CD4-positive, CD25-positive, alpha-beta regulatory T cell (primary cell): ENCODE results near the gene MGST1. TPM values are rescaled to one million over a fixed set of nuclear protein-coding genes. Genes with fewer than 3 reads are reported as not detected.

ENCODE experiments used
- ATAC-seq, 2 donors: fragments of 150-1000 bp; cut with Tn5 transposase; one replicate each; pipeline ENCODE4 v1.10.0; 2021; ENCODE audit warnings: low read depth in 2 of 2, moderate number of reproducible peaks in 2 of 2, moderate library complexity in 1 of 2
- DNase-seq, 3 donors: peaks; one replicate each; pipeline versions ENCODE4 v3.0.0 to v3.0.0-alpha.2; 2012 to 2022; ENCODE audit warnings: mixed read lengths in 1 of 3
- H3K27ac ChIP-seq: one replicate; pipeline ENCODE4 v1.7.0; 2013; ENCODE audit warnings: mild to moderate bottlenecking, low read length; ENCODE audit not compliant: insufficient read depth, poor library complexity, severe bottlenecking
- H3K27me3 ChIP-seq: one replicate; pipeline ENCODE4 v1.7.0; 2013; ENCODE audit warnings: low read length; ENCODE audit not compliant: control insufficient read depth, insufficient read depth
- H3K36me3 ChIP-seq: one replicate; pipeline ENCODE4 v1.7.0; 2013; ENCODE audit warnings: mild to moderate bottlenecking, low read length, moderate library complexity; ENCODE audit not compliant: control insufficient read depth, insufficient read depth
- H3K4me1 ChIP-seq: 2 replicates; pipeline ENCODE4 v1.7.0; 2013; ENCODE audit warnings: mild to moderate bottlenecking, low read length; ENCODE audit not compliant: insufficient read depth, control insufficient read depth, poor library complexity, severe bottlenecking
- H3K4me3 ChIP-seq: one replicate; pipeline ENCODE4 v1.7.0; 2013; ENCODE audit warnings: low read depth, mild to moderate bottlenecking, low read length, moderate library complexity
- H3K9me3 ChIP-seq, 2 experiments: 1 replicate in 1 of 2; 2 replicates in 1 of 2; pipeline ENCODE4 v1.7.0; 2013; ENCODE audit warnings: low read length in 2 of 2, mild to moderate bottlenecking in 1 of 2, moderate library complexity in 1 of 2; ENCODE audit not compliant: control insufficient read depth in 2 of 2
- H3K27ac Mint-ChIP-seq, 3 donors: one replicate each; pipeline ENCODE4 v1.8.0; 2020 to 2022; ENCODE audit warnings: mild to moderate bottlenecking in 3 of 3, mixed read lengths in 3 of 3, moderate library complexity in 2 of 3
- H3K27me3 Mint-ChIP-seq: one replicate; pipeline ENCODE4 v1.8.0; 2022; ENCODE audit warnings: mild to moderate bottlenecking, mixed read lengths
- H3K36me3 Mint-ChIP-seq: one replicate; pipeline ENCODE4 v1.8.0; 2020; ENCODE audit warnings: mixed read lengths
- H3K4me1 Mint-ChIP-seq, 4 donors: one replicate each; pipeline ENCODE4 v1.8.0; 2020 to 2022; ENCODE audit warnings: mixed read lengths in 4 of 4, mild to moderate bottlenecking in 1 of 4
- H3K4me3 Mint-ChIP-seq, 4 donors: one replicate each; pipeline ENCODE4 v1.8.0; 2020 to 2022; ENCODE audit warnings: mild to moderate bottlenecking in 4 of 4, mixed read lengths in 4 of 4, moderate library complexity in 3 of 4
- H3K9me3 Mint-ChIP-seq, 7 donors: one replicate each; pipeline ENCODE4 v1.8.0; 2020 to 2022; ENCODE audit warnings: mixed read lengths in 7 of 7, mild to moderate bottlenecking in 3 of 7, moderate library complexity in 2 of 7
- polyA plus RNA-seq, 4 donors: library from polyadenylated mRNA; unstranded; fragments of 300-500 nt; fragmentation: Illumina TruSeq; gene quantifications; one replicate each; pipeline ENCODE4 v1.2.3, GENCODE V29; 2021
- total RNA-seq: library from RNA; stranded (reverse); gene quantifications from one replicate; pipeline ENCODE4 v1.2.3, GENCODE V29; 2022

Gene MGST1
- total and polyA plus RNA-seq, 5 donors from 2014 or later: 1.2 TPM; not detected in 4

DNA sequence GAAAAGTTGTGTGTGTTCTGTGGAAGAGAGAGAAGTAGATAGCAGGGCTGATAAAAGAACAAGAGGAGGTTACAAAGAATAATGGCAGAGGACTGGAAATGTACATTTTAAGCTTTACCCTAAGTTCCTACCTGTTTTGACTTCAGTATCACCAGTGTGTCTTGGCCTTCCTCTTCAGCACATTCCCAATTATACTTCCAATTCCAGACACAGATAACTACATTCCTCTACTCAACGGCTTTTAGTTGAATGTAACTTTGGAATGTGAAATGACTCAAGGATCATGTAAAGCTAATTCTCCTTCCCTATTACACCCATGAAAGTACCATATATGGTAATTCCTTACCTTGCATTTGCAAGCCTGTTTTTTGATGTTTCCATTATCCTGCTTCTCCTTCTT lies 5.0 kb downstream of the MGST1 start:
- no peaks in the 10 kb centered on the region for H3K36me3 Mint-ChIP-seq
- H3K9me3 Mint-ChIP-seq: peaks cover 0 to 6% (median 3%) of the 10 kb centered on the region in 7 donors
- H3K4me3 Mint-ChIP-seq: no peak overlapping the region
- no peaks in the 10 kb centered on the region for H3K4me1 ChIP-seq
- no peak for ATAC-seq
- no peaks in the 10 kb centered on the region for H3K9me3 ChIP-seq
- no peaks in the 10 kb centered on the region for H3K36me3 ChIP-seq
- no peak overlapping the region for H3K27ac ChIP-seq
- no peaks in the 10 kb centered on the region for H3K27me3 Mint-ChIP-seq
- H3K27me3 ChIP-seq: no peaks in the 10 kb centered on the region
- H3K27ac Mint-ChIP-seq: peak overlapping the region in 1 of 3 donors; percentile 41
- no peak overlapping the region for H3K4me3 ChIP-seq
- DNase-seq: no peak
- no peaks in the 10 kb centered on the region for H3K4me1 Mint-ChIP-seq

DNA sequence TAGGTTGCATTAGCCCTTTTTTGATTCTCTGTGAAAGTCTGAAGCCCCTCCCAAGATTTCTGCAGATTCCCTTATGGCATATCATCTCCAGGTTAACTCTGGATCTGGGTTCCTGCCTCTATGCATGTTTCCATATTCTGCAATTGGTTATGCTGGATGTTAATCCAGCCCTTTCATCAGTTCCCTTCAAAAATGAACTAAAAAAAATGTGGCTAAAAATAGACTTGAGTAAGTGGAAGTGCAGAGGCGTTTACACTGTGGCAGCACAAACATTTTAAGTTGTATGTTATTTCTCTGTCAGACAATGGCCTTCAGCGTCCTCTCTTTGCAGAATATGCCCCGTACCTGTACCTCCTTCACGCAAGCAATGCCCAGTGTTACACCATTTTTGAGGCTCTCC lies 11.4 kb downstream of the MGST1 start:
- Histone ChIP-seq H3K27me3 (no peaks in the 10 kb centered on the region), H3K36me3 (no peaks in the 10 kb centered on the region), H3K9me3 (peaks cover 0 to 4% of the 10 kb centered on the region in 2 experiments), H3K4me3 (no peak overlapping the region), H3K4me1 (no peaks in the 10 kb centered on the region), H3K27ac (no peak overlapping the region)
- ATAC-seq: no peak
- Mint-ChIP-seq H3K4me3 (no peak overlapping the region), H3K27ac (no peak overlapping the region), H3K4me1 (no peaks in the 10 kb centered on the region), H3K27me3 (no peaks in the 10 kb centered on the region), H3K36me3 (no peaks in the 10 kb centered on the region), H3K9me3 (peaks cover 0 to 12% (median 2%) of the 10 kb centered on the region in 7 donors)
- no peak for DNase-seq

DNA sequence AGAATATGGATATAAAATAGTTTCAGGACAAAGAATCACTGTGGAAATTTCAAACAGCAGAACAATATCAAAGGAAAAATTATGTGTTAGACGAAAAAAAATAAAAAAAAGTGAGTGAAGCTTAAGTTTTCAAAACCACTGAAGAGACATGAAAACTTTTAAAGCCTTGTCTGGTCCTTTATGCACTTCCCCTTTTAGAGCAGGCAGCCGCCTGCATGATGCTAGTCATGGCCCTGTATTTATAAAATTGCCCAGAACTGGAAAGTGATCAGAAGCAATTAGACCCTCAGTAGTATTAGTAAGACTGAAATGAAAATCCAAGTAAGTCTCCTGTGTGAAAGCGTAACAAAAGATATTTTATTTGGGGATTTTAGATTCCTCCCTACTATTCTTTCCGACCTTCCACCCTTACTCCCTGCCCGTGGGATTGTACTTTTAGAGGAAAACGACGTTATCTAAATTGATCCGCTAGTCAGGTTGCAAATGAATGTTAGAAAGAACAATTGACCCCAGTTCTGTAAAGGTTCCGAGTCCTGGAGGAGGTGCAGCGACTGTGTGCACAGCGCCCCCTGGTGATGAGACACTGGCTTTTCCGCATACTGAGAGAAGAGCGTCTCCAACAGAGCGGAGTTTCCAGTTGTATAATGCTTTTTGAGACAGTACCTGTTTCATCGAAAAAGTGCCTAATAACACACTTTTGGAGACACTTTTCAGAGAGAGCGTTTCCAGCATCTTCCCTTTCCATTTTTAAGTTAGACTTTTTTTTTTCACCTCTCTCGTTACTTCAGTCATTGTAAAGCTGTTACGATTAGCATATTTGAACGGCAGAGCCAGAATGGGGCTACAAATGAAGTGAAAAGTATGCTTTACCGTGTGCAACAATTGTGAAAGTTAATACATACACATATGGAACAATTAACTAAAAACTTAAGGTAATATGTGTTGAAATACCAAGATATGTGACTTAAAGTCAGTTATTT lies 12.4 kb downstream of the MGST1 start:
- Histone ChIP-seq H3K4me3 (no peak overlapping the region), H3K27ac (no peak overlapping the region)
- ATAC-seq: no peak

DNA sequence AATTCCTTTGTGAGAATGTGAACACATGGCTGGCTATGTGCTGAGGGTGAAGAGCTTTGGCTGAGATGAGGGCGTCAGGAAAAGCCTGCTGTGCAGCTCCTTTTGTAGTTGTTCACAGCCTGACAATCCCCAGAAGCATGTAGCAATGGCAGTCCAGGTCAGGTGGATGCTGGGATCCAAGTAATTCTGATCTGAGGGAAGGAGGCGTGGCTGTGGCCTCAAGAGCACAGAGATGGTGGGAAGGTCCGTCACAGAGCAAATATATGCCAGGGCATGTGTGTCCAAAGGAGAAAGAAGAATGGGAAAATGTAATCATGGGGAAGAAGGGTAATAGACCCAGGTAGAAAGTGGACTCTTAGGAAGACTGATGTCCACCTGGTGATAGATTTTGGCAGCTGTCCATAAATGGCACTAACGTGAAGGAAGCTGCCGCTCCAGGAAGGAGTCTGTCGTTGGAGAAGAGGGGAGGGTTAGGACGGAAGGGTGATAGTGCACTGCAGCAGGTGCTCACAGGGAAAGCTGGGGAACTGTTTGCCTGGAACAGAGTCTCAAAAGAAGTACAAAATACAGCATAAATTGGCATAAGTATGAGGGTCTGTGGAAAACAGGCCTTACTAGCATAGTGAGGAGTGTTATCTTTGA lies 13.8 kb downstream of the MGST1 start:
- peaks cover 0 to 4% of the 10 kb centered on the region in 2 experiments for H3K9me3 ChIP-seq
- Mint-ChIP-seq H3K4me1 (no peaks in the 10 kb centered on the region), H3K27ac (peak overlapping the region in 1 of 3 donors; percentile 37), H3K36me3 (no peaks in the 10 kb centered on the region), H3K27me3 (no peaks in the 10 kb centered on the region), H3K9me3 (peaks cover 0 to 15% (median 0%) of the 10 kb centered on the region in 7 donors), H3K4me3 (no peak overlapping the region)
- DNase-seq: no peak
- H3K36me3 ChIP-seq: no peaks in the 10 kb centered on the region
- H3K4me1 ChIP-seq: no peaks in the 10 kb centered on the region
- H3K27ac ChIP-seq: no peak overlapping the region
- no peak for ATAC-seq
- no peak overlapping the region for H3K4me3 ChIP-seq
- no peaks in the 10 kb centered on the region for H3K27me3 ChIP-seq

More for the DNA sequence above, 12.4 kb downstream of the MGST1 start:
- DNase-seq: peak in 1 of 3 donors; percentile 1
- H3K27ac Mint-ChIP-seq: peak overlapping the region in 1 of 3 donors; percentile 17
- Histone ChIP-seq H3K36me3 (no peaks in the 10 kb centered on the region), H3K4me1 (no peaks in the 10 kb centered on the region), H3K9me3 (peaks cover 0 to 4% of the 10 kb centered on the region in 2 experiments), H3K27me3 (no peaks in the 10 kb centered on the region)
- no peak overlapping the region for H3K4me3 Mint-ChIP-seq
- no peaks in the 10 kb centered on the region for H3K36me3 Mint-ChIP-seq
- no peaks in the 10 kb centered on the region for H3K4me1 Mint-ChIP-seq
- peaks cover 0 to 12% (median 0%) of the 10 kb centered on the region in 7 donors for H3K9me3 Mint-ChIP-seq
- H3K27me3 Mint-ChIP-seq: no peaks in the 10 kb centered on the region

DNA sequence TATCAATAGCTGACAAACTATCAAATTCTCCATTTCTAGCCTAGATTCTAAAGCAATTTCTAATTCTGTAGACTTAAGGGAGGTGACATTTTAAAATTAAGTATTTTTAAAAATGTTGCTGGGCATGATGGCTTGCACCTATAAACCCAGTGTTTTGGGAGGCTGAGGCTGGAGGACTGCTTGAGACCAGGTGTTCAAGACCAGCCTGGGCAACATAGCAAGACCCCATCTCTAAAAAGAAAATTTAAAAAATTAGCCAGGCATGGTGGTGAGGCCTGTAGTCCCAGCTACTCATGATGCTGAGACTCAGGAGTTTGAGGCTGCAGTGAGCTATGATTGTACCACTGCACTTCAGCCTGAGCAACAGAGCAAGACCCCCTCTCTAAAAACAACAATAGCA lies 15.1 kb downstream of the MGST1 start:
- Histone ChIP-seq H3K36me3 (no peaks in the 10 kb centered on the region), H3K27me3 (no peaks in the 10 kb centered on the region), H3K4me1 (no peaks in the 10 kb centered on the region), H3K9me3 (peaks cover 0 to 4% of the 10 kb centered on the region in 2 experiments), H3K27ac (no peak overlapping the region), H3K4me3 (no peak overlapping the region)
- no peak overlapping the region for H3K4me3 Mint-ChIP-seq
- no peaks in the 10 kb centered on the region for H3K4me1 Mint-ChIP-seq
- H3K27me3 Mint-ChIP-seq: no peaks in the 10 kb centered on the region
- no peaks in the 10 kb centered on the region for H3K36me3 Mint-ChIP-seq
- H3K27ac Mint-ChIP-seq: no peak overlapping the region
- no peak for DNase-seq
- no peak for ATAC-seq
- H3K9me3 Mint-ChIP-seq: peaks cover 0 to 13% (median 2%) of the 10 kb centered on the region in 7 donors

DNA sequence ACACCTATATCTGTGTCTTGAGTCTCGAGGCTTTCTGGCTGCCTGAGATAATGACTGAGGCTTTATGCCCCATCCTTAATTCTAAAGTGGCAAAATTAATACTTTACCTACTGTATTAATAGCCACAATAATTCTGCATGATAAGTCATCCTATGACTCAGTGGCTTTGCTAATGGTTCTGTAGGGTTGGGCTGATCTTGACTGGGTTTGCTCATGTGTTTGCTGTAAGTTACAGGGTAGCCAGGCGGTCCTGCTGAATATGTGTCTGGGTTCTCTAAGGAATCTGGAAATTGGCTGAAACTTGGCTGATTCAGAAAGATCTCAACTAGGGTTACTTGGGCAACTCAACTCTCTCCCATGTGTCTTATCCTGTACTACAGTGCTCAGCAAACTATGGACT lies 21.7 kb downstream of the MGST1 start:
- ATAC-seq (no peak), DNase-seq (no peak)
- Mint-ChIP-seq H3K4me3 (no peak overlapping the region), H3K4me1 (no peaks in the 10 kb centered on the region), H3K36me3 (no peaks in the 10 kb centered on the region), H3K27me3 (no peaks in the 10 kb centered on the region), H3K9me3 (peaks cover 0 to 6% (median 3%) of the 10 kb centered on the region in 7 donors), H3K27ac (no peak overlapping the region)
- Histone ChIP-seq H3K36me3 (no peaks in the 10 kb centered on the region), H3K9me3 (no peaks in the 10 kb centered on the region), H3K4me1 (no peaks in the 10 kb centered on the region), H3K27ac (no peak overlapping the region), H3K27me3 (no peaks in the 10 kb centered on the region), H3K4me3 (no peak overlapping the region)

DNA sequence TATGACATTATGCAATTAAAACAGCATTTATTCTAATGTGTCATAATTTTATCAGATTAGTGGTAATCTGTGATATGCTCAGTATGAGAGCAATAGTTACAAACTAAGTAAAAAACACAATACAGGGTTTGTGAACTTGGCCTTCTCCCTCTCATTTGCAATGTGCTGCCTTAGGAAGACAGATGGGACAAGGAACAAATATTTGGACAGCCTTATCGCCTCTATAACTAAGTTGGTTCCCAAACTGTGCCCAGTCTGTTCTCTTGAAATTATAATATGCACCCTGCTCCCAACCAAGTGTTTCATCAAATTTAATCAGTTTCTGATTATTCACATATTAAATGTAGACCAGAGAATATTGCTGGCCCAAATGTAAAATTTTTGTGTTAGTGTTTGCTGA lies 22.7 kb downstream of the MGST1 start:
- H3K36me3 Mint-ChIP-seq: no peaks in the 10 kb centered on the region
- no peak overlapping the region for H3K27ac Mint-ChIP-seq
- no peaks in the 10 kb centered on the region for H3K4me1 Mint-ChIP-seq
- H3K27me3 Mint-ChIP-seq: no peaks in the 10 kb centered on the region
- peaks cover 0 to 6% (median 3%) of the 10 kb centered on the region in 7 donors for H3K9me3 Mint-ChIP-seq
- Histone ChIP-seq H3K4me1 (no peaks in the 10 kb centered on the region), H3K9me3 (no peaks in the 10 kb centered on the region), H3K4me3 (no peak overlapping the region), H3K36me3 (no peaks in the 10 kb centered on the region), H3K27ac (no peak overlapping the region), H3K27me3 (no peaks in the 10 kb centered on the region)
- H3K4me3 Mint-ChIP-seq: no peak overlapping the region
- ATAC-seq (no peak), DNase-seq (no peak)
